SK-N-SH treated with all-trans-retinoic acid at 6 μM for 48 hours (cell line): ENCODE measurements around the gene NHLRC3.

Source experiments
- ARNTL ChIP-seq: fragments of 450-650 bp; formaldehyde crosslinking; IDR thresholded peaks from 2 replicates; pipeline ENCODE4 v1.5.0; 2020; ENCODE audit warnings: low read depth, mild to moderate bottlenecking, moderate library complexity, borderline replicate concordance
- CREB5 ChIP-seq: fragments of 250-450 bp; sonication (Bioruptor Pico); IDR thresholded peaks from 2 replicates; pipeline ENCODE4 v1.5.1; 2020; ENCODE audit warnings: low read depth, mild to moderate bottlenecking, moderate library complexity
- CSRNP3 ChIP-seq: fragments of 250-450 bp; sonication (Bioruptor Pico); IDR thresholded peaks from 2 replicates; pipeline ENCODE4 v1.5.1; 2021; ENCODE audit warnings: mild to moderate bottlenecking, moderate library complexity
- GLIS3 ChIP-seq: fragments of 250-450 bp; sonication (Bioruptor Pico); IDR thresholded peaks from 2 replicates; pipeline ENCODE4 v1.5.0; 2020; ENCODE audit warnings: mild to moderate bottlenecking, moderate library complexity
- OSR1 ChIP-seq: fragments of 250-450 bp; sonication (Bioruptor Pico); IDR thresholded peaks from 2 replicates; pipeline ENCODE4 v1.8.0; 2022; ENCODE audit warnings: moderate library complexity, mild to moderate bottlenecking, inconsistent platforms
- PATZ1 ChIP-seq: fragments of 250-450 bp; sonication (Bioruptor Pico); IDR thresholded peaks from 2 replicates; pipeline ENCODE4 v1.8.0; 2020; ENCODE audit warnings: mild to moderate bottlenecking, moderate library complexity, borderline replicate concordance
- POU6F1 ChIP-seq: fragments of 250-450 bp; sonication (Bioruptor Pico); IDR thresholded peaks from 2 replicates; pipeline ENCODE4 v1.8.0; 2021; ENCODE audit warnings: low read depth, mild to moderate bottlenecking, moderate library complexity, borderline replicate concordance
- PPARA ChIP-seq: fragments of 250-450 bp; sonication (Bioruptor Pico); IDR thresholded peaks from 2 replicates; pipeline ENCODE4 v1.5.0; 2020; ENCODE audit warnings: mild to moderate bottlenecking, borderline replicate concordance
- TCF4 ChIP-seq: fragments of 250-450 bp; sonication (Bioruptor Pico); IDR thresholded peaks from 2 replicates; pipeline ENCODE4 v1.8.0; 2021; ENCODE audit warnings: mild to moderate bottlenecking, moderate library complexity, borderline replicate concordance
- TSHZ2 ChIP-seq: fragments of 250-450 bp; sonication (Bioruptor Pico); IDR thresholded peaks from 2 replicates; pipeline ENCODE4 v1.5.0; 2020; ENCODE audit warnings: mild to moderate bottlenecking, moderate library complexity
- ZFP3 ChIP-seq: fragments of 250-450 bp; sonication (Bioruptor Pico); IDR thresholded peaks from 2 replicates; pipeline ENCODE4 v1.5.0; 2020; ENCODE audit warnings: mild to moderate bottlenecking, moderate library complexity
- ZFP30 ChIP-seq: fragments of 450-650 bp; formaldehyde crosslinking; IDR thresholded peaks from 2 replicates; pipeline ENCODE4 v1.5.0; 2022; ENCODE audit warnings: mild to moderate bottlenecking, moderate library complexity
- ZNF565 ChIP-seq: fragments of 450-650 bp; formaldehyde crosslinking; conservative IDR thresholded peaks from 2 replicates; pipeline ENCODE4 v1.5.0; 2020; ENCODE audit warnings: low read depth, mild to moderate bottlenecking, moderate library complexity

- TF ChIP-seq ZFP30 (CRISPR knock-in tag) = no peak
- no peak for TF ChIP-seq CREB5 (CRISPR knock-in tag)
- TF ChIP-seq POU6F1 (CRISPR knock-in tag) = no peak
- no peak for TF ChIP-seq TSHZ2
- no peak for TF ChIP-seq PATZ1 (CRISPR knock-in tag)
- TF ChIP-seq TCF4 (CRISPR knock-in tag) = no peak
- no peak for TF ChIP-seq PPARA (CRISPR knock-in tag)
- TF ChIP-seq ARNTL (CRISPR knock-in tag) = no peak
- no peak for TF ChIP-seq OSR1
- no peak for TF ChIP-seq ZFP3 (CRISPR knock-in tag)
- no peak for TF ChIP-seq ZNF565 (CRISPR knock-in tag)
- TF ChIP-seq GLIS3 = no peak
- TF ChIP-seq CSRNP3 (CRISPR knock-in tag) = no peak
Observed at GRCh38 chr13:39073983-39074382, 35.7 kb downstream of the NHLRC3 start.
